ENCODE data around the gene MYMK. TPM values are rescaled to one million over a fixed set of nuclear protein-coding genes. Genes with fewer than 3 reads are reported as not detected.

The MYMK gene
- total RNA-seq, 2 experiments from 2014 or later: not detected

DNA sequence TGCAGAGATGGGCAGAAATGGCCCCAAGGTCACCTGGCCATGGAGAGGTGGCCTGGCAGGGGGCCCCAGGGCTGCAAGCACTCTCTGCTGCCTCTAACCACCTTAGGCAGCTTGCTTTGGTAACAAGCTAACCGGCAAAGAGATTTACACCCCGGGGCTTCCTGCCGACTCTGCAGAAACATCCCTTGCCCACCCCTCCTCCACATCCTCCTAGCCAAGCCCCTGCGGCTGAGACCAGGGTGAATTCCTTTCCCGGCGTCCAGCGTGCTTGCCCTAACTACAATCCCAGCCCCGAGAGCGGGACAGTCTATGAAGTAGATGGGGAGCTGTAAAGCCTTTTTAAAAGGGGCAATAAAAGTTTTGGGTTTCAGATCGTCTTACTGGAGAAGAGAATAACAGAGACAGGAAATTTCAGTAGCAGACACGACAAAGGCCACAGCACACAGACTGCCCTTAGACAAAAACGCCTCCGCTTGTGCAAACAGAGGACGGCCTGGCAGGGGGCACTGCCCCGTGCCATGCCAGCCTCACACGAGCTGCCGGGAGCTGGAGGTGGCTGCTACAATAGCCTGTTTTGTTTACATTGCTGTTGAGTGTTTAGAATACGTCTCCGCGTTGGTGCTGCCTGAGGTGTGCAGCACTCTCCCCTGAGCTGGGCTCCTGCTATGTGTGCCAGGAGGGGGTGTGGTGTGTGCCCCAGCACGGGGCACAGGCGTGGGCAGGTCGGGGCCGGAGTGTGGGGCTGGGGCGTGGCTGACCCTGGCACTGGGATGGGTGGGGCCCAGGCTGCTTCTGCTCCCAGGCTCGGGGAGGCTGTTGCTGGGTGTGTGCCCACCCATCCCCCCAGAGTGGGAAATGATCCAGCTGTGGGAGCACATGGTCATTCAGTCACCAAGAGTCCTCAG, 15.3 kb downstream of the MYMK start:
- ChIA-PET POLR2A (interaction anchor here (0.7 kb wide), 1 partner anchor 24 kb away, joined by 7 read pairs; no protein-coding TSS in a partner anchor), CTCF (interaction anchor here (0.9 kb wide), 2 partner anchors 217 to 323 kb away, joined by 3 read pairs; no protein-coding TSS in a partner anchor)

DNA sequence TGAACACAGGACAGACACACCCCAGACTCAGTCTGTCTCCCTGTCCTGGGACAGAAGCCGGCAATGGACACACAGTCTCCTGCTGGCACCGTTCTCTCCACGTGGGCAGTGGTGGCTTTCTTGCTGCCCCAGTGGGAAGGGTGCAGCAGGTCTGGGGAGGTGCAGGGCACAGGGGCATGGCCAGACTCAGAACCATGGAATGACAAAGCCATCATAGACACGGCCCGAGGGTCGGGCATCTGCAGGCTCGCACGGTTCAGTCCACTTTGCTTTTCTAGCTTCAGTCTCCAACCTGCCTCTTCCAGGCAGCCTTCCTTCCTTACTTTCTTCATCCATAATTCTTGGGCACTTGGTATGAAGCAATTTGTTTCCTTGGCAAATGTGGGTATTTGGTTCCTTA, 16.7 kb downstream of the MYMK start:
- ChIA-PET POLR2A (no interaction called here), CTCF (no interaction called here)

DNA sequence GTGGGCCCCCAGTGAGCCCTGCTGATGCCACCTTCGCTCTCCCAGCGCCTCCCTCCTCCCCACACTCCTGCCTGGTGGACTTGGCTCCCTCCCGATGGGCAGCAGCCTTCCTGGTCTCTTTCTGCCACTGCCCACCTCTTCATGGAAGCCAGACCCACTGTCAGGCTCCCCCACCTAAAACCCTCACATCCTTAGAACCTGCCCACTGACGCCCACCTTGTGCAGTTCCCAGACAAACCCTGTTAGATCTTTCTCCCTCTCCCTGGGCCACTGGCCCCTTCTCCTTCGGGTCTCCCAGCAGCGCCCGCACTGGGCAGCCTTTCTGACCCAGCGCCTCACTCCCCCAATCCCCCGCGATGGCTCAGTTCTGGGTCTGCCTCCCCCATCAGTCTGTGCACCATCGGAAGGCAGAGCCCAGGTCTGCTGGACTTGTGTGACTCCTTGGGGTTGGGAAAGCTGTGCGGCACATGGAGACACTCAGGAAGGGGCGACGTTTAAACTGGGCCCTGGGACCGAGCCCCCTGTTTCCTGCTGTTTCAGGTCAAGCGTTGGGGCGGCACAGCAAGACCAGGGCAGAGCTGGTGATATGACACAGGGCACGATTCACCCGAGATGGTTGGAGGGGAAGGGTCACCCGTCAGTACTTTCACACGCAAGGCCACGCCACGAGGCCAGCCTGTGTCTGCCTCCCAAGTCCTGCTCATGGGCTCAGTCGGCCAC, 17.4 kb downstream of the MYMK start:
- CTCF ChIA-PET: no interaction called here
- POLR2A ChIA-PET: no interaction called here

DNA sequence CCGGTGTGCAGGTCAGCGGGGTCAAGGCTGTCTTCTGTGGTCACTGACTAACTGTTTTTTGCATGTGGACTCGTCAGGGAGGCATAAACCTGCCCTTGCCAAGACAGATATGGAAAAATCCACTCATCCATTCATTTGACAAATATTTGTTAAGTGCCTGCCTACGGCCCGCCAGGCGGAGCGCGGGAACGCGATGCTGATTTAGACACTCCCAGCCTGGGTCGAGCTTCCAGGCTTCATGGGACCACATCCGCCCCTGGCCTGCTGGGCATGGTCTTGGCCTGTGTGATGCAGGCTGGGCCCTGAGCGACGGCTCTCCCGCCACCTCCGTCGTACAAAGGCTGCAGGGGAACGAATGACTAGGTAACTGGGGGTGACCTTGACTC, 18.1 kb downstream of the MYMK start:
- ChIA-PET POLR2A (no interaction called here), CTCF (no interaction called here)

DNA sequence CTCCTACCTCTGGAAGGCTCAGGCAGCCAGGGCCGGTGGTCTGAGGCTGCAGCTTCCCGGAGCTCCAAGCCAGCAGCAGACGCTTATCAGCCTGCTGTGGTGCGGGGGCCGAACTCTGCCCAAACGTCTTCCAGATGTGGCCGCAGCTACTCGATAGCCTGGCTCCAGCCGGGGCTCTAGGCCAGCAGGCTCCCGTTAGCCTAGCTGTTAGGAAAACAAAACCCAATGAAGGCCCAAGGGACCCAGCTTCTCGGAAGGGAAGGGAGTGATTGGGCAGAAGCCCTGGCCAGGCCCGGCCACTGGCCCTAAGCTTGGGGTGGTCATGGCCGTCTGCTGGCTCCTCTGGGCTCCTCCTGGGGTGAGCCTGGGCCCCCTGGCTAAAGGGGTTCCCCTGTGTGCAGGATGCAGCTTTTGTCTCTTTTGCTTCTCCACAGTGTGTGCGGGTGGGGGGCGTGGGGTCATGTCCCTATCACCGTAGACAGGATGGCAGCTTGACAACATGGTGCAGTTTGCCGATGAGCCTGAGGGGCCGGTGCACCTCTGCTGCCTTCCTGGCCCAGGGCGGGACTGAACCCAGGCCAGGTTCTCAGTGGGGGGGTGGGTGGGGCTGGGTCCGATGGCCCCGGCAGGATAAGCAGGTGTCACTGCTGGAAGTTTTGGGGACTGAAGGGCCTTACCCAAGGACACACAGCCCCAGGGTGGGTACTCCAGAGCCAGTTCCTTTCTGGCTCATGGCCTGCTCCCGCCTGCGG, 18.7 kb downstream of the MYMK start:
- ChIA-PET POLR2A (no interaction called here), CTCF (interaction anchor here (0.7 kb wide), 1 partner anchor 15 kb away, joined by 3 read pairs; no protein-coding TSS in a partner anchor)

DNA sequence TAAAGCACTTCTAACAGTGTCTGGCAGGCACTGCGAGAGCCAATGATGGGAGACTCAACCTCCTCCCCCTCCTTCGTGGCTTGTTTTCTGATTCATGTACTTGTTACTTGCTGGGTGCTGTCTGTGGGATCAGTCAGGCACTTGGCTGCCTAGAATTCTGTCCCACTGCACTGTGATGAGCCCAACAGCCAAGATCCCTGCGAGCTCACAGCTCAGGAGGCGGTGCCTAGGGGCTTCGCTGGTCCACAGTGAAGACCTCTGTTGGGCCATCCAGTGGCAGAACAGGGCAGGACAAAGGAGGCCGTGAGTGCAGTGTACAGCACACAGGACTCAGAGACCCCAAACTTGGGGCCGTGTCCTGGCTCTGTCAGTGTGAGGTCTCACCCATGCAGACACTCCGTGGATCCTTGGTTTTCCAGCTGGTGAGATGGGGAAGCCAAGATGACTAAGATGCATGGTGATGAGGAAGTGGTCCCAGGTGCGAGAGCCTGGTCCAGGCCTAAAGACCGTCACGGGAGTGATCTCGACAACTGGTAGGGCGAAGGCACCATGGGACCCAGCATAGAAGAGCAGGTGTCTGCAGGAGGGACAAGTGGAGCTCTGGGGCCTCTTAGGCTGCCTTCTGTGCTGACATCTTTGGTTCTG, 19.5 kb downstream of the MYMK start:
- ChIA-PET CTCF (interaction anchor here (0.7 kb wide), 1 partner anchor 16 kb away, joined by 3 read pairs; no protein-coding TSS in a partner anchor), POLR2A (no interaction called here)

DNA sequence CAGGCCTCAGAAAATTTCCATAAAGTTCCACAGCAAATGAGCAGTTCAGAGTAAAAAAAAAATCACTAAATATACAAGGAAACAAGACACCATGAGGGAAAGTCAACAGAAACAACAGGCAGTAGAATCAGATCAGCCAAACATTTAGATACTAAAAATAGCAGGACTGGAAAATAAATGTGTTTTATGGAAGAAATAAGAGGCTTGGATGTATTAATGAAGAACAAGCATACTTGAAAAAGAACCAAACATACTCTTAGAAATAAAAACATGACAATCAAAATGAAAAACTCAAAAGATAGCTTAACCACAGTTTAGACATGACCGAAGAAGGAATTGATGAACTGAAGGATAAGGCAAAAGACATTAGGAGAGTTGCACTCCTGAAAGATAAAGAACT, 22.6 kb downstream of the MYMK start:
- ChIA-PET POLR2A (no interaction called here), CTCF (no interaction called here)

DNA sequence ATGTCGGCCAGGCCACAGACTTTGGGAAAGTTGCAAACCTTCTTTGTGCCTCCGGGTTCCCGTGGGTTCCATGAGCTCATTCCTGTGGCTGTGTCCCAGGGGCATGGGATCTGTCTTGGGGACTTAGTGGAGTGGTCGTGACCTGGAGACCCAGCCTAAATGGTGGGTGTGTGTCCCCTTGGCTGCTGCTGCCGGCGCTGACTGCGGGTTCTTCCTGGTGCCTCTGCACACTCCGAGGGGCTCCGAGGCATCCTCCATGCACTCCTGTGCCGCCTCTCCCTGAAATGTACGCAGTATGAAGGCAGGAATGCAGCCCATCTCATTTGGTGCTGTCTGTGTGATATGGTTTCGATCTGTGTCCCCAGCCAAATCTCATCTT, 24.9 kb downstream of the MYMK start:
- ChIA-PET CTCF (no interaction called here), POLR2A (no interaction called here)

DNA sequence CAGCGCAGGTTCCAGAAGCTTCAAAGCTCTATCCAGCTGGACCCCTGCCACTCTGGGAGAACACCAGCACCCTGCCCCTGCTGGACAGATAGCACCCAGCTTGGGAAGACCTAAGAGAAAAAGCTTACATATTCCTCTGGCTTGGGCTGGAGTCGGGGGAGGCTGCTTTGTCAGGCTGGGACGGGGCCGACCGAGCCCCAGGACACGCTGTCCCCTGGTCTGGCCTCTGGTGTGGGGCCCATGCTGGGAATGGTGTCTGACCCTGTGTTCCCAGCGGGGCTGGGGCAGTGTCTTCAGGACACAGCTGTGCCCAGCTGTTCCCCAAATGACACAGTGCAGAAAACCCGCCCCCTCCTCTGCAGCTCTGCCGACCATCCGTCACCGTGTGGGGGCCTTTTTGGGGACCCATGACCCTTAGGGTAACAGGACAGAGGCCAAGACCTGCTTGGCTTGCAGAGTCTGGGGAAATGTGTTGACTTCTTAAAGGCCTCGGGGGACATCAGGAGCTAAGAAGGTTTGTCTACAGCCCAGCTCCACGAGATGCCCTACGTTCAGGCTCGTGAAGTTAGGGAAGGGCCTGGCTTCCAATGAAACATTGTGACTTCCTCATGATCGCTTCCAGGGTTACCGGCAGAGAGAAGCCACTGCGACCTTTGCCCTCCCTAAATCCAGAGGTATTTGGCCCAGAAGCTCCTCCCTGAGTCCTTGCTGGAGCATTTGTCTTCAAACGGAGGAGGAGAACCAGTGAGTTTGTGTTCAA, 25.4 kb downstream of the MYMK start:
- POLR2A ChIA-PET: no interaction called here
- CTCF ChIA-PET: no interaction called here

DNA sequence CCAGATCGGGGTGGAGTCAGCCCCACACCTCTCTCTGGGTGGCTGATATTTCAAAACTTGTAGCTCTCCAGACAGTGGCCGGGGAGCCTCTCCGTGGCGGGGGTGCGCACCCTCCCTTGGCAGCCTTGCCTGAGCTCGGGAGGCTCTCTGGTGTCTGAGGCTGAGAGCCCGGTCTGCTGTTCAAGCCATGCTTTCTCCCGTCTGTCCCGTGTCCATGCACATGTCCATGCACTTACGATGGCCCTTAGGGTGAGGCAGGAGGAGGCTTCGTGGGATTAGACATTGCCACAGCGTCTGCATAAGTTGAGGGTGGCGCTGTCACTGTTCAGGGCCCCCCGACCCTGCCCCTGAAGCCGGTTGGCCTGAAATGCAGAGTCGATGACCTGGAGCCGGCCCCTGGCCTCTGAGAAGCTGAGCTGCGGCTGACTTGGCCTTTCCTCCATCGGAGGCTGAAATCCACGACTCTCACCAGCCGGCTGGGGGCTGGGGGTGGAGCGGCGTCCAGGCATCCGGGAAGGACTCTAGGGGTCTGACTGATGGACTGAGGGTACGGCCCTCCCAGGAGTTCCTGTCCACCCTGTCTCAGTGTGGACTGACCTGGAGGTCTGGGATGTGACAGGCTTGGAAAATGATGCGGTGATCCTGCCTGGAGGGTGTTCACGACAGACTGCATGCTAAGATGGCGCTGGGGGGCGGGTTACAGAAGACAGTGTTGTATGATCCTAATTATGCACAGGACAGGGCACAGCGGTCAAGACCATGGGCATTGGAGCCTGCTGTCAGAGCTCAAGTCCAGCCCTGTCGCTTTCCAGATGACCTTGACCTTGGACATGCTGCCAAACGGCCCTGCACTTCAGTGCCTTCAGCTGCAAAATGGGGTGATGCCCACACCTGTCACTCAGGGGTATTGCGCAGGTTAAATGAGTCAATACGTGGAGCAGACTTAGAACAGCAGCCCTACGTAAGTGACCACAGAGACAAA, 27.6 kb downstream of the MYMK start:
- ChIA-PET POLR2A (no interaction called here), CTCF (interaction anchor here (0.5 to 1.7 kb wide), 2 partner anchors 10 to 480 kb away, joined by 3 to 6 read pairs; no protein-coding TSS in a partner anchor)

DNA sequence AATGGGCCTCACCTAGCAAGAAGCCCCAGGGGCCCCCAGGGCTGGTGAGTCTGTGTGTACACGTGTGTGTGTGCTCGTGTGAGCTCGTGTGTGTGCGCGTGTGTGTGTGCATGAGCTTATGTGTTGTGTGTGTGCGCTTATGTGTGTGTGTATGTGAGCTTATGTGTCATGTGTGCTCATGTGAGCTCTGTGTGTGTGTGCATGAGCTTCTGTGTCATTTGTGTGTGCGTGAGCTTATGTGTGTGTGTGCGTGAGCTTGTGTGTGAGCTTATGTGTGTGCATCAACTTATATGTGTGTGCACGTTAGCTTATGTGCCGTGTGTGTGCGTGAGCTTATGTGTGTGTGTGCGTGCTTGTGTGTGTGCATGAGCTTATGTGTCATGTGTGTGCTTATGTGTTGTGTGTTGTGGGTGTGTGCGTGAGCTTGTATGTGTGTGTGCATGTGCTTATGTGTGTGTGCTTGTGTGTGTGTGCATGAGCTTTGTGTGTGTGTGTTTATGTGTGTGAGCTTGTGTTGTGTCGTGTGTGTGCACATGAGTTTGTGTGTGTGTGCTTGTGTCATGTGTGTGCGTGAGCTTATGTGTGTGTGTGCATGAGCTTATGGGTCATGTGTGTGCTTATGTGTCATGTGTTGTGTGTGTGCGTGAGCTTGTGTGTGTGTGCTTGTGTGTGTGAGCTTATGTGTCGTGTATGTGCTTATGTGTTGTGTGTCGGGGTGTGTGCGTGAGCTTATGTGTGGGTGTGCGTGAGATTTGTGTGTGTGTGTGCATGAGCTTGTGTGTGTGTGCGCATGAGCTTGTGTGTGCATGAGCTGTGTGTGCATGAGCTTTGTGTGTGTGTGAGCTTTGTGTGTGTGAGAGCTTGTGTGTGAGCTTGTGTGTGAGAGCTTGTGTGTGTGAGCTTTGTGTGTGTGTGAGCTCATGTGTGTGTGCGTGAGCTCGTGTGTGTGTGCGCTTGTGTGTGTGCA, 29.1 kb downstream of the MYMK start:
- ChIA-PET CTCF (interaction anchor here (0.7 to 1.7 kb wide), 2 partner anchors 9 to 309 kb away, joined by 3 to 6 read pairs; no protein-coding TSS in a partner anchor), POLR2A (no interaction called here)

DNA sequence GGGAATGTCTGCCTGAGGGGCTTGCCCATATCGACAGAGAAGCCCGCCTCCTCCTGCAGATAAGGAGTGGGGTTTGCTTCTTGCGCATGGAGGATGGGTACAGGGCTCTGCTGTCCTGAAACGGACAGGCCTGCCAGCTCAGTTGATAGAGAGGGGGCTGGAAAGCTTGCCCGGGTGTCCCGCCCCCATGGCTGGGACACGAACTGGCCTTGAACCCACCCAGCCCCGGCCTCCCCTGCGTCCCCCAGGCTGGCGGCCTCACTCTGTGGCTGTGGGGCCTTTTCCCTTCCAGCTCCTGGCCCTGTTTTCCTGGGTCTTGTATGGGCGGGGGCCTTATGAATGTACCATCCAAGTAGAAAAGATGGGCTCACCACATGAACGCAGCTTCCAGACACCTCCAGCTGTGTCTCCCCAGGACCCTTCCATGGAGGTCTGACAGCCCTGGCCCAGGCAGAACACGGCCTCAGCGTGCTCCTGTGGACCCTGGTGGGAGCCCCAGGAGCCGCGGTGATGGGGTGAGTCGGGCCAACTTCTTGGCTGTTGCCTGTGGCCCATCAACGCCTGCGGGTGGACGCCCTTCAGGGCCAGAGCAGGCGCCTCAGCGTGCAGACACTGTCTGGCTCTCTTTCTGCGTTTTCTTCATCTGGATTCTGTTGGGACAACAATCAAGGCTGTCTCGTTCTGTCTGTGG, 30.0 kb downstream of the MYMK start:
- POLR2A ChIA-PET: no interaction called here
- CTCF ChIA-PET: no interaction called here

DNA sequence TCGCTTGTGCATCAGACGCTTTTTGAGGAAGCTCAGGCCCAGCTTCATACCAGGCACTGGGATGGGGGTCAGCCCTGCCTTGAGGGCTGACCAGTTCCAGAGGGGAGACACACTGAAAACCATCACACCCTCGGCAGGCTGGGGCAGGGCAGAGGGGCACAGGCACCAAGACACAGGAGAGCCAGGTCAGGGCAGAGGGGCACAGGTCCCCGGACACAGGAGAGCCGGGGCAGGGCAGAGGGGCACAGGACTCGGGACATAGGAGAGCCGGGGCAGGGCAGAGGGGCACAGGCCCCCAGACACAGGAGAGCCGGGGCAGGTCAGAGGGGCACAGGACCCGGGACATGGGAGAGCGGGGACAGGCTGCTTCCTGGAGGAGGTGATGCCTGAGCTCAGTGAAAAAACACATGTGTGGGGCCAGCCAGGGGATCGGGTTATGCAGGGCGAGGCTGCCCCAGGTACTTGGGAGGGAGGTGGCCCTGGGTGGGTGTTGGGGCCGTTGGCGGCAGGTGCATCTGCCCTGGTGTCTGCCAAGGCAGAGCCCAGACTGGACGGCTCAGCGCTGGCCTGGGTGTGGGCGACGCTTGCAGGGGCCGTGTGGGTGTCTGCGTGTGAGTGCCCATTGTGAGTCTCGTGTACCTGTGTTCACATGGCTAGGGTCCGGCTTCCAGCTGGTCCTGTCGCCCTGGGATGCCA, 30.8 kb downstream of the MYMK start:
- ChIA-PET POLR2A (no interaction called here), CTCF (no interaction called here)

DNA sequence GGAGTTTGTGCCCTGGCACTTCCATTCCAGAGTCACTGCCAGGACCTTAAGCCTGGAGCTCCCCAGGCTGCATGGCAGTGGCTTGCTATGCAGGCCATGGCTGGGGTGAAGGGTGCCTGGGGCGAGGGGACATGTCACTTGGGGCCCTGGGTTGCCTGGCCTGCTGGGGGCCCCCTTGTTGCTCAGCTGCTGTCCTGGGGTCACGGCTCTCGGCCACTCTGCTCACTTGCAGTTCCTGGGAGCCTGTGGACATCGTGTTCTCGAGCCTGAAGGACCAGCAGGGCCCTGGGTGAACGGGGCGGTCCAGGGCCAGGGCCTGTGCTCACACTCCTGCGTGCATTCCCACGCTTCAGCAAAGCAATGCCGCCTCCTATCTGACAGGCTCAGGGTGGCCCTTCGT, 31.3 kb downstream of the MYMK start:
- ChIA-PET POLR2A (no interaction called here), CTCF (no interaction called here)

DNA sequence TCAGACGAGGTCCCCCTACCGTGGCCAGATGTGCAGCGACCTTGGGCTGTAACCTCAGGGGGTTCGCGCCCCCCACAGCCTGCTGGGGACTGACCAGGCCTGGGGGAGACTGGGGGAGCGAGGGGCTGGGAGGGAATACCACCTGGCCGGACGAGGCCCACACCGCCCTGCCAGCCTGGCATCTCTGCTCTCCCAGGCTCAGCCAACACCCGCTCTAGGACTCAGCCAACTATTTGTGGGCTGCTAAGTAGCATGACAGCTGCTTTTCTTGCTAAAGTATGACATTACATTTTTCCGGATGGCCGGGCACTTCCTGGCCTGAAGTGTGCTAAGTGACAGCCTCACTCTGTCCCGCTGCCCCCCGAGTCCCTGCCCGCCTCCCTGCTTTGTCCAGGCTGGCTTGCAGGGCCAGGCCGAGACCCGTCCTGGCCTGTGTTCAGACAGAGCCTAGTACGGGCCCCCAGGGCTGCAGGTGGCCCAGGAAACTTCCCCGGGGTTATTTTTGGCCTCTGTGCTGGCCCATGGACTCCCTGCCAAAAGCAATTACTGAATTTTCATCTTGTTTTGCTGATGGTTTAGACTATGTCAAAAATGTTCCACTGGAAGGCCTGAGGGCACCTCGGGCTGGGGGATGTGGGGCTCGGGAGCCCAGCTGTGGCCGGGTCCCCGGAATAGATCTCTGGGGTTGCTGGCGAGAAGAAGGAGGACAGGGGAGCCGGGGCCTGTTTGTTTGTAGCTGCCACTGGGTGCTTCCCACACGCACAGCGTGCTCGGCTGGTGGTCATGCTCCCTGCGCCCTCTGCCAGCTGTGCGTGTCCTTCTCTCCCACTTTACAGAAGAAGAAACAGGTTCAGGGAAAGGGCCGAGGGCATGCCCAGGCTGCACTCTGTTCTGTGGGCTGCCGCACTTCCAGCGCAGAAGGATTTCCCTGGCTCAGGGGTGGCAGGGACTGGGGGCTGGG, 32.4 kb downstream of the MYMK start:
- ChIA-PET POLR2A (no interaction called here), CTCF (no interaction called here)

Measured in activated CD8-positive, alpha-beta memory T cell treated with anti-CD3 and anti-CD28 coated beads for 36 hours (primary cell).